HEK293T (cell line): Measurements from ENCODE around the gene SOX12.

Source experiments
- BHLHE40 ChIP-seq: fragments of 450-650 bp; IDR thresholded peaks from 2 replicates; pipeline ENCODE4 v1.6.1; 2016; ENCODE audit warnings: mild to moderate bottlenecking, moderate library complexity, borderline replicate concordance
- ELF4 ChIP-seq: fragments of 450-650 bp; IDR thresholded peaks from 2 replicates; pipeline ENCODE4 v1.6.1; 2017; ENCODE audit warnings: antibody characterized with exemption
- FOXA1 ChIP-seq: fragments of 450-650 bp; IDR thresholded peaks from 2 replicates; pipeline ENCODE4 v1.6.1; 2016; ENCODE audit warnings: mild to moderate bottlenecking
- FOXM1 ChIP-seq: fragments of 450-650 bp; IDR thresholded peaks from 2 replicates; pipeline ENCODE4 v1.6.1; 2017; ENCODE audit warnings: mild to moderate bottlenecking, borderline replicate concordance
- HDGF ChIP-seq: fragments of 450-650 bp; IDR thresholded peaks from 2 replicates; pipeline ENCODE4 v1.6.1; 2017; ENCODE audit warnings: antibody characterized with exemption, borderline replicate concordance
- NFRKB ChIP-seq: fragments of 450-650 bp; IDR thresholded peaks from 2 replicates; pipeline ENCODE4 v1.6.1; 2016; ENCODE audit warnings: mild to moderate bottlenecking, moderate library complexity
- PKNOX1 ChIP-seq: fragments of 450-650 bp; IDR thresholded peaks from 2 replicates; pipeline ENCODE4 v1.6.1; 2016
- SP1 ChIP-seq: fragments of 450-650 bp; IDR thresholded peaks from 2 replicates; pipeline ENCODE4 v1.6.1; 2017
- SUZ12 ChIP-seq: fragments of 450-650 bp; IDR thresholded peaks from 2 replicates; pipeline ENCODE4 v1.6.1; 2016; ENCODE audit warnings: mild to moderate bottlenecking
- TARDBP ChIP-seq: fragments of 450-650 bp; IDR thresholded peaks from 2 replicates; pipeline ENCODE4 v1.6.1; 2016

GRCh38 chr20:312067-312466 lies 13.3 kb upstream of the SOX12 start:
- no peak for TF ChIP-seq FOXM1
- no peak for TF ChIP-seq NFRKB
- TF ChIP-seq FOXA1, result no peak
- TF ChIP-seq PKNOX1, result no peak
- no peak for TF ChIP-seq BHLHE40
- no peak for TF ChIP-seq TARDBP
- no peak for TF ChIP-seq ELF4
- no peak for TF ChIP-seq HDGF
- TF ChIP-seq SUZ12, result no peak
- TF ChIP-seq SP1, result no peak
